ENCODE data around the gene GAS5. TPM values are rescaled to one million over a fixed set of nuclear protein-coding genes. Genes with fewer than 3 reads are reported as not detected.

The GAS5 gene
- total and polyA plus RNA-seq, 9 of the 15 experiments (the other 6 are each of a cell fraction or from before 2014, with no cell fraction given), result 565 to 1,860 (median 1,006) TPM

DNA sequence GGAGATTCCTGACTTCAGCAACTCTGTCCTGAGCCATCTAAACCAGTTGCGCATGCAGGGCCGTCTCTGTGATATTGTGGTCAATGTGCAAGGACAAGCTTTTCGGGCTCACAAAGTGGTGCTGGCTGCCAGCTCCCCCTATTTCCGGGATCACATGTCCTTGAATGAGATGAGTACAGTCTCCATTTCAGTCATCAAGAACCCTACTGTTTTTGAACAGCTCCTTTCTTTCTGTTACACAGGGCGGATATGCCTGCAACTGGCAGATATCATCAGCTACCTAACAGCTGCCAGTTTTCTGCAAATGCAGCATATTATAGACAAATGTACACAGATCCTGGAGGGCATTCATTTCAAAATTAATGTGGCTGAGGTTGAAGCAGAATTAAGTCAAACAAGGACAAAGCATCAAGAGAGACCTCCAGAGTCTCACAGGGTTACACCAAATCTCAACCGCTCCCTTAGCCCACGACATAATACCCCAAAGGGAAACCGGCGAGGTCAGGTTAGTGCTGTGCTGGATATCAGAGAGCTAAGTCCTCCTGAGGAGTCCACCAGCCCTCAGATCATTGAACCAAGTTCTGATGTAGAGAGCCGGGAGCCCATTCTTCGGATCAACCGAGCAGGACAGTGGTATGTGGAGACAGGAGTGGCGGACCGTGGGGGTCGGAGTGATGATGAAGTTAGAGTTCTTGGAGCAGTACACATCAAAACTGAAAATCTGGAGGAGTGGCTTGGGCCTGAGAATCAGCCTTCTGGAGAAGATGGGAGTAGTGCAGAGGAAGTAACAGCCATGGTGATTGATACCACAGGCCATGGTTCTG lies 2.7 kb upstream of the GAS5 start (continued):
- TF ChIP-seq GTF2E2 (tag; IDR thresholded peaks at IDR 0.05) (no peak), DNMT1 (IDR thresholded peaks at IDR 0.05) (no peak), ADNP (tag; IDR thresholded peaks at IDR 0.05) (no peak)
- TF ChIP-seq, protein P1, sequence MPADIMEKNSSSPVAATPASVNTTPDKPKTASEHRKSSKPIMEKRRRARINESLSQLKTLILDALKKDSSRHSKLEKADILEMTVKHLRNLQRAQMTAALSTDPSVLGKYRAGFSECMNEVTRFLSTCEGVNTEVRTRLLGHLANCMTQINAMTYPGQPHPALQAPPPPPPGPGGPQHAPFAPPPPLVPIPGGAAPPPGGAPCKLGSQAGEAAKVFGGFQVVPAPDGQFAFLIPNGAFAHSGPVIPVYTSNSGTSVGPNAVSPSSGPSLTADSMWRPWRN (IDR thresholded peaks at IDR 0.05; ENCODE audit: low read depth), result no peak
- TF ChIP-seq, protein P2, sequence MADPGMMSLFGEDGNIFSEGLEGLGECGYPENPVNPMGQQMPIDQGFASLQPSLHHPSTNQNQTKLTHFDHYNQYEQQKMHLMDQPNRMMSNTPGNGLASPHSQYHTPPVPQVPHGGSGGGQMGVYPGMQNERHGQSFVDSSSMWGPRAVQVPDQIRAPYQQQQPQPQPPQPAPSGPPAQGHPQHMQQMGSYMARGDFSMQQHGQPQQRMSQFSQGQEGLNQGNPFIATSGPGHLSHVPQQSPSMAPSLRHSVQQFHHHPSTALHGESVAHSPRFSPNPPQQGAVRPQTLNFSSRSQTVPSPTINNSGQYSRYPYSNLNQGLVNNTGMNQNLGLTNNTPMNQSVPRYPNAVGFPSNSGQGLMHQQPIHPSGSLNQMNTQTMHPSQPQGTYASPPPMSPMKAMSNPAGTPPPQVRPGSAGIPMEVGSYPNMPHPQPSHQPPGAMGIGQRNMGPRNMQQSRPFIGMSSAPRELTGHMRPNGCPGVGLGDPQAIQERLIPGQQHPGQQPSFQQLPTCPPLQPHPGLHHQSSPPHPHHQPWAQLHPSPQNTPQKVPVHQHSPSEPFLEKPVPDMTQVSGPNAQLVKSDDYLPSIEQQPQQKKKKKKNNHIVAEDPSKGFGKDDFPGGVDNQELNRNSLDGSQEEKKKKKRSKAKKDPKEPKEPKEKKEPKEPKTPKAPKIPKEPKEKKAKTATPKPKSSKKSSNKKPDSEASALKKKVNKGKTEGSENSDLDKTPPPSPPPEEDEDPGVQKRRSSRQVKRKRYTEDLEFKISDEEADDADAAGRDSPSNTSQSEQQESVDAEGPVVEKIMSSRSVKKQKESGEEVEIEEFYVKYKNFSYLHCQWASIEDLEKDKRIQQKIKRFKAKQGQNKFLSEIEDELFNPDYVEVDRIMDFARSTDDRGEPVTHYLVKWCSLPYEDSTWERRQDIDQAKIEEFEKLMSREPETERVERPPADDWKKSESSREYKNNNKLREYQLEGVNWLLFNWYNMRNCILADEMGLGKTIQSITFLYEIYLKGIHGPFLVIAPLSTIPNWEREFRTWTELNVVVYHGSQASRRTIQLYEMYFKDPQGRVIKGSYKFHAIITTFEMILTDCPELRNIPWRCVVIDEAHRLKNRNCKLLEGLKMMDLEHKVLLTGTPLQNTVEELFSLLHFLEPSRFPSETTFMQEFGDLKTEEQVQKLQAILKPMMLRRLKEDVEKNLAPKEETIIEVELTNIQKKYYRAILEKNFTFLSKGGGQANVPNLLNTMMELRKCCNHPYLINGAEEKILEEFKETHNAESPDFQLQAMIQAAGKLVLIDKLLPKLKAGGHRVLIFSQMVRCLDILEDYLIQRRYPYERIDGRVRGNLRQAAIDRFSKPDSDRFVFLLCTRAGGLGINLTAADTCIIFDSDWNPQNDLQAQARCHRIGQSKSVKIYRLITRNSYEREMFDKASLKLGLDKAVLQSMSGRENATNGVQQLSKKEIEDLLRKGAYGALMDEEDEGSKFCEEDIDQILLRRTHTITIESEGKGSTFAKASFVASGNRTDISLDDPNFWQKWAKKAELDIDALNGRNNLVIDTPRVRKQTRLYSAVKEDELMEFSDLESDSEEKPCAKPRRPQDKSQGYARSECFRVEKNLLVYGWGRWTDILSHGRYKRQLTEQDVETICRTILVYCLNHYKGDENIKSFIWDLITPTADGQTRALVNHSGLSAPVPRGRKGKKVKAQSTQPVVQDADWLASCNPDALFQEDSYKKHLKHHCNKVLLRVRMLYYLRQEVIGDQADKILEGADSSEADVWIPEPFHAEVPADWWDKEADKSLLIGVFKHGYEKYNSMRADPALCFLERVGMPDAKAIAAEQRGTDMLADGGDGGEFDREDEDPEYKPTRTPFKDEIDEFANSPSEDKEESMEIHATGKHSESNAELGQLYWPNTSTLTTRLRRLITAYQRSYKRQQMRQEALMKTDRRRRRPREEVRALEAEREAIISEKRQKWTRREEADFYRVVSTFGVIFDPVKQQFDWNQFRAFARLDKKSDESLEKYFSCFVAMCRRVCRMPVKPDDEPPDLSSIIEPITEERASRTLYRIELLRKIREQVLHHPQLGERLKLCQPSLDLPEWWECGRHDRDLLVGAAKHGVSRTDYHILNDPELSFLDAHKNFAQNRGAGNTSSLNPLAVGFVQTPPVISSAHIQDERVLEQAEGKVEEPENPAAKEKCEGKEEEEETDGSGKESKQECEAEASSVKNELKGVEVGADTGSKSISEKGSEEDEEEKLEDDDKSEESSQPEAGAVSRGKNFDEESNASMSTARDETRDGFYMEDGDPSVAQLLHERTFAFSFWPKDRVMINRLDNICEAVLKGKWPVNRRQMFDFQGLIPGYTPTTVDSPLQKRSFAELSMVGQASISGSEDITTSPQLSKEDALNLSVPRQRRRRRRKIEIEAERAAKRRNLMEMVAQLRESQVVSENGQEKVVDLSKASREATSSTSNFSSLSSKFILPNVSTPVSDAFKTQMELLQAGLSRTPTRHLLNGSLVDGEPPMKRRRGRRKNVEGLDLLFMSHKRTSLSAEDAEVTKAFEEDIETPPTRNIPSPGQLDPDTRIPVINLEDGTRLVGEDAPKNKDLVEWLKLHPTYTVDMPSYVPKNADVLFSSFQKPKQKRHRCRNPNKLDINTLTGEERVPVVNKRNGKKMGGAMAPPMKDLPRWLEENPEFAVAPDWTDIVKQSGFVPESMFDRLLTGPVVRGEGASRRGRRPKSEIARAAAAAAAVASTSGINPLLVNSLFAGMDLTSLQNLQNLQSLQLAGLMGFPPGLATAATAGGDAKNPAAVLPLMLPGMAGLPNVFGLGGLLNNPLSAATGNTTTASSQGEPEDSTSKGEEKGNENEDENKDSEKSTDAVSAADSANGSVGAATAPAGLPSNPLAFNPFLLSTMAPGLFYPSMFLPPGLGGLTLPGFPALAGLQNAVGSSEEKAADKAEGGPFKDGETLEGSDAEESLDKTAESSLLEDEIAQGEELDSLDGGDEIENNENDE (IDR thresholded peaks at IDR 0.05; ENCODE audit: low read depth, low read length), result no peak
- TF ChIP-seq, protein P3, sequence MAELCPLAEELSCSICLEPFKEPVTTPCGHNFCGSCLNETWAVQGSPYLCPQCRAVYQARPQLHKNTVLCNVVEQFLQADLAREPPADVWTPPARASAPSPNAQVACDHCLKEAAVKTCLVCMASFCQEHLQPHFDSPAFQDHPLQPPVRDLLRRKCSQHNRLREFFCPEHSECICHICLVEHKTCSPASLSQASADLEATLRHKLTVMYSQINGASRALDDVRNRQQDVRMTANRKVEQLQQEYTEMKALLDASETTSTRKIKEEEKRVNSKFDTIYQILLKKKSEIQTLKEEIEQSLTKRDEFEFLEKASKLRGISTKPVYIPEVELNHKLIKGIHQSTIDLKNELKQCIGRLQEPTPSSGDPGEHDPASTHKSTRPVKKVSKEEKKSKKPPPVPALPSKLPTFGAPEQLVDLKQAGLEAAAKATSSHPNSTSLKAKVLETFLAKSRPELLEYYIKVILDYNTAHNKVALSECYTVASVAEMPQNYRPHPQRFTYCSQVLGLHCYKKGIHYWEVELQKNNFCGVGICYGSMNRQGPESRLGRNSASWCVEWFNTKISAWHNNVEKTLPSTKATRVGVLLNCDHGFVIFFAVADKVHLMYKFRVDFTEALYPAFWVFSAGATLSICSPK (IDR thresholded peaks at IDR 0.05; ENCODE audit: borderline replicate concordance), result 0 out of 2 replicates have a peak, but pooled peaks have one; percentile 10
- TF ChIP-seq, protein P4, sequence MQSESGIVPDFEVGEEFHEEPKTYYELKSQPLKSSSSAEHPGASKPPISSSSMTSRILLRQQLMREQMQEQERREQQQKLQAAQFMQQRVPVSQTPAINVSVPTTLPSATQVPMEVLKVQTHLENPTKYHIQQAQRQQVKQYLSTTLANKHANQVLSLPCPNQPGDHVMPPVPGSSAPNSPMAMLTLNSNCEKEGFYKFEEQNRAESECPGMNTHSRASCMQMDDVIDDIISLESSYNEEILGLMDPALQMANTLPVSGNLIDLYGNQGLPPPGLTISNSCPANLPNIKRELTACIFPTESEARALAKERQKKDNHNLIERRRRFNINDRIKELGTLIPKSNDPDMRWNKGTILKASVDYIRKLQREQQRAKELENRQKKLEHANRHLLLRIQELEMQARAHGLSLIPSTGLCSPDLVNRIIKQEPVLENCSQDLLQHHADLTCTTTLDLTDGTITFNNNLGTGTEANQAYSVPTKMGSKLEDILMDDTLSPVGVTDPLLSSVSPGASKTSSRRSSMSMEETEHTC (IDR thresholded peaks at IDR 0.05), result no peak
- TF ChIP-seq, protein P5, sequence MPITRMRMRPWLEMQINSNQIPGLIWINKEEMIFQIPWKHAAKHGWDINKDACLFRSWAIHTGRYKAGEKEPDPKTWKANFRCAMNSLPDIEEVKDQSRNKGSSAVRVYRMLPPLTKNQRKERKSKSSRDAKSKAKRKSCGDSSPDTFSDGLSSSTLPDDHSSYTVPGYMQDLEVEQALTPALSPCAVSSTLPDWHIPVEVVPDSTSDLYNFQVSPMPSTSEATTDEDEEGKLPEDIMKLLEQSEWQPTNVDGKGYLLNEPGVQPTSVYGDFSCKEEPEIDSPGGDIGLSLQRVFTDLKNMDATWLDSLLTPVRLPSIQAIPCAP (CRISPR knock-in tag; IDR thresholded peaks at IDR 0.05; ENCODE audit: borderline replicate concordance), result no peak
